GM23338 (cell line): ENCODE data around the gene NDRG3. TPM values are rescaled to one million over a fixed set of nuclear protein-coding genes. Genes with fewer than 3 reads are reported as not detected.

Source experiments
- ATAC-seq: fragments of 200-7000 bp; cut with Tn5 transposase; 3 replicates; pipeline ENCODE4 v1.9.1; 2020
- DNase-seq: peaks from one replicate; pipeline ENCODE4 v3.0.0-alpha.2; 2015; ENCODE audit warnings: low spot score
- H2AFZ ChIP-seq: fragments of 200-600 bp; sonication (generic); 2 replicates; pipeline ENCODE4 v1.8.0; 2016; ENCODE audit warnings: antibody characterized with exemption, mild to moderate bottlenecking, moderate library complexity
- H3F3A ChIP-seq: fragments of 200-600 bp; sonication (generic); replicated peaks from 2 replicates; pipeline ENCODE4 v1.8.0; 2017; ENCODE audit warnings: antibody characterized with exemption, mixed run types, low read depth
- H3K27ac ChIP-seq: fragments of 200-600 bp; sonication (generic); 2 replicates; pipeline ENCODE4 v1.6.1; 2016; ENCODE audit warnings: low read depth
- H3K27me3 ChIP-seq: fragments of 200-600 bp; sonication (generic); 2 replicates; pipeline ENCODE4 v1.8.0; 2016; ENCODE audit warnings: mild to moderate bottlenecking, mixed run types, moderate library complexity; ENCODE audit not compliant: insufficient read depth
- H3K36me3 ChIP-seq: fragments of 200-600 bp; sonication (generic); 2 replicates; pipeline ENCODE4 v1.8.0; 2016; ENCODE audit warnings: mild to moderate bottlenecking; ENCODE audit not compliant: insufficient read depth
- H3K4me1 ChIP-seq: fragments of 200-600 bp; sonication (generic); 2 replicates; pipeline ENCODE4 v1.8.0; 2016; ENCODE audit warnings: mild to moderate bottlenecking, moderate library complexity; ENCODE audit not compliant: insufficient read depth
- H3K4me2 ChIP-seq: fragments of 200-600 bp; sonication (generic); 2 replicates; pipeline ENCODE4 v1.7.1; 2017; ENCODE audit warnings: mixed run types
- H3K4me3 ChIP-seq: fragments of 200-600 bp; sonication (generic); 2 replicates; pipeline ENCODE4 v1.6.1; 2016; ENCODE audit warnings: mixed run types
- H3K79me2 ChIP-seq: fragments of 200-600 bp; sonication (generic); replicated peaks from 2 replicates; pipeline ENCODE4 v1.8.0; 2017; ENCODE audit warnings: mild to moderate bottlenecking; ENCODE audit not compliant: insufficient read depth
- H3K9me2 ChIP-seq: fragments of 200-600 bp; sonication (generic); 2 replicates; pipeline ENCODE4 v1.8.0; 2017; ENCODE audit not compliant: insufficient read depth
- H4K20me1 ChIP-seq: fragments of 200-600 bp; sonication (generic); replicated peaks from 2 replicates; pipeline ENCODE4 v1.8.0; 2017; ENCODE audit warnings: mild to moderate bottlenecking; ENCODE audit not compliant: insufficient read depth
- H3K27ac Mint-ChIP-seq: 2 replicates; pipeline ENCODE4 v1.8.0; 2020; ENCODE audit warnings: inconsistent platforms, mild to moderate bottlenecking, moderate library complexity, mixed read lengths
- H3K27me3 Mint-ChIP-seq: 3 replicates; pipeline ENCODE4 v1.8.0; 2022; ENCODE audit warnings: low read depth, mild to moderate bottlenecking, moderate library complexity, mixed read lengths, inconsistent platforms; ENCODE audit not compliant: insufficient read depth, poor library complexity
- H3K36me3 Mint-ChIP-seq: 3 replicates; pipeline ENCODE4 v1.8.0; 2021; ENCODE audit warnings: low read depth, mild to moderate bottlenecking, inconsistent platforms, moderate library complexity, mixed read lengths
- H3K4me1 Mint-ChIP-seq: 3 replicates; pipeline ENCODE4 v1.8.0; 2020; ENCODE audit warnings: mild to moderate bottlenecking, inconsistent platforms, mixed read lengths
- H3K4me3 Mint-ChIP-seq: 3 replicates; pipeline ENCODE4 v1.8.0; 2021; ENCODE audit warnings: moderate library complexity, mild to moderate bottlenecking, inconsistent platforms, mixed read lengths
- H3K9me3 Mint-ChIP-seq: 3 replicates; pipeline ENCODE4 v1.8.0; 2020; ENCODE audit warnings: moderate library complexity, mild to moderate bottlenecking, inconsistent platforms, mixed read lengths
- EZH2 ChIP-seq: fragments of 200-600 bp; sonication (generic); IDR thresholded peaks from one replicate; pipeline ENCODE4 v1.8.0; 2017; ENCODE audit warnings: antibody characterized with exemption, mild to moderate bottlenecking, low read depth; ENCODE audit not compliant: unreplicated experiment
- POLR2AphosphoS5 ChIP-seq: IDR thresholded peaks from 2 replicates; pipeline ENCODE4 v1.6.1; 2016; ENCODE audit warnings: antibody characterized with exemption, low read depth
- polyA plus RNA-seq: library from polyadenylated mRNA; unstranded; fragments of >200 nt; fragmentation: Nextera tagmentation; extraction: Ambion mirVana; gene quantifications from 2 replicates; pipeline ENCODE4 v1.2.1, GENCODE V29; 2016
- total RNA-seq: library from RNA; depleted of rRNA; stranded (reverse); fragments of >200 nt; shearing (Covaris generic); gene quantifications from 2 replicates; pipeline ENCODE4 v1.2.3, GENCODE V29; 2014
- TF ChIP-seq, protein P1 (sequence below): fragments of 250-450 bp; sonication (Bioruptor Pico); IDR thresholded peaks from 2 replicates; pipeline ENCODE4 v1.5.0; 2020; ENCODE audit warnings: mild to moderate bottlenecking, moderate library complexity

Gene NDRG3
- total and polyA plus RNA-seq, 2 experiments from 2014 or later, result 18.6 to 24.0 TPM

DNA sequence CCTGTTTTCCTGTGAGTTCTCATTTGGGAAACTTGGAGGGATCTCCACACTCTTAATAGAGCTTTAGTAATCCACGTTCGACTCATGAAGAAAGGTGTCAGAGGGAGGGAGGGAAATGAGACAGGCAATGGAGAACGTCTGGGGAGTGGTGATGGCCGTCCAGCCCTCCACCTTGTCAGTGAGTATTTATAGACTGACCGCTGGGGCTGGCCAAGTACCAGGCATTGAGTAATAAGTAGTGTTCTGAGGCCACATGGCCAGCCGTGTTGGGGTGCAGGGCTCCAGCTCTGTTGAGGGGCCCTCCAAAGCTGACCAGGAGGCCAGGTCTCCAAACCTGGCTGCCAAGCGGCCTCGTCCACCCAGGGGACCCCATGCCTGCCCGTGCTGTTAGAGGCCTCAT is 39.0 kb upstream of the NDRG3 start (continued):
- TF ChIP-seq, protein P1, sequence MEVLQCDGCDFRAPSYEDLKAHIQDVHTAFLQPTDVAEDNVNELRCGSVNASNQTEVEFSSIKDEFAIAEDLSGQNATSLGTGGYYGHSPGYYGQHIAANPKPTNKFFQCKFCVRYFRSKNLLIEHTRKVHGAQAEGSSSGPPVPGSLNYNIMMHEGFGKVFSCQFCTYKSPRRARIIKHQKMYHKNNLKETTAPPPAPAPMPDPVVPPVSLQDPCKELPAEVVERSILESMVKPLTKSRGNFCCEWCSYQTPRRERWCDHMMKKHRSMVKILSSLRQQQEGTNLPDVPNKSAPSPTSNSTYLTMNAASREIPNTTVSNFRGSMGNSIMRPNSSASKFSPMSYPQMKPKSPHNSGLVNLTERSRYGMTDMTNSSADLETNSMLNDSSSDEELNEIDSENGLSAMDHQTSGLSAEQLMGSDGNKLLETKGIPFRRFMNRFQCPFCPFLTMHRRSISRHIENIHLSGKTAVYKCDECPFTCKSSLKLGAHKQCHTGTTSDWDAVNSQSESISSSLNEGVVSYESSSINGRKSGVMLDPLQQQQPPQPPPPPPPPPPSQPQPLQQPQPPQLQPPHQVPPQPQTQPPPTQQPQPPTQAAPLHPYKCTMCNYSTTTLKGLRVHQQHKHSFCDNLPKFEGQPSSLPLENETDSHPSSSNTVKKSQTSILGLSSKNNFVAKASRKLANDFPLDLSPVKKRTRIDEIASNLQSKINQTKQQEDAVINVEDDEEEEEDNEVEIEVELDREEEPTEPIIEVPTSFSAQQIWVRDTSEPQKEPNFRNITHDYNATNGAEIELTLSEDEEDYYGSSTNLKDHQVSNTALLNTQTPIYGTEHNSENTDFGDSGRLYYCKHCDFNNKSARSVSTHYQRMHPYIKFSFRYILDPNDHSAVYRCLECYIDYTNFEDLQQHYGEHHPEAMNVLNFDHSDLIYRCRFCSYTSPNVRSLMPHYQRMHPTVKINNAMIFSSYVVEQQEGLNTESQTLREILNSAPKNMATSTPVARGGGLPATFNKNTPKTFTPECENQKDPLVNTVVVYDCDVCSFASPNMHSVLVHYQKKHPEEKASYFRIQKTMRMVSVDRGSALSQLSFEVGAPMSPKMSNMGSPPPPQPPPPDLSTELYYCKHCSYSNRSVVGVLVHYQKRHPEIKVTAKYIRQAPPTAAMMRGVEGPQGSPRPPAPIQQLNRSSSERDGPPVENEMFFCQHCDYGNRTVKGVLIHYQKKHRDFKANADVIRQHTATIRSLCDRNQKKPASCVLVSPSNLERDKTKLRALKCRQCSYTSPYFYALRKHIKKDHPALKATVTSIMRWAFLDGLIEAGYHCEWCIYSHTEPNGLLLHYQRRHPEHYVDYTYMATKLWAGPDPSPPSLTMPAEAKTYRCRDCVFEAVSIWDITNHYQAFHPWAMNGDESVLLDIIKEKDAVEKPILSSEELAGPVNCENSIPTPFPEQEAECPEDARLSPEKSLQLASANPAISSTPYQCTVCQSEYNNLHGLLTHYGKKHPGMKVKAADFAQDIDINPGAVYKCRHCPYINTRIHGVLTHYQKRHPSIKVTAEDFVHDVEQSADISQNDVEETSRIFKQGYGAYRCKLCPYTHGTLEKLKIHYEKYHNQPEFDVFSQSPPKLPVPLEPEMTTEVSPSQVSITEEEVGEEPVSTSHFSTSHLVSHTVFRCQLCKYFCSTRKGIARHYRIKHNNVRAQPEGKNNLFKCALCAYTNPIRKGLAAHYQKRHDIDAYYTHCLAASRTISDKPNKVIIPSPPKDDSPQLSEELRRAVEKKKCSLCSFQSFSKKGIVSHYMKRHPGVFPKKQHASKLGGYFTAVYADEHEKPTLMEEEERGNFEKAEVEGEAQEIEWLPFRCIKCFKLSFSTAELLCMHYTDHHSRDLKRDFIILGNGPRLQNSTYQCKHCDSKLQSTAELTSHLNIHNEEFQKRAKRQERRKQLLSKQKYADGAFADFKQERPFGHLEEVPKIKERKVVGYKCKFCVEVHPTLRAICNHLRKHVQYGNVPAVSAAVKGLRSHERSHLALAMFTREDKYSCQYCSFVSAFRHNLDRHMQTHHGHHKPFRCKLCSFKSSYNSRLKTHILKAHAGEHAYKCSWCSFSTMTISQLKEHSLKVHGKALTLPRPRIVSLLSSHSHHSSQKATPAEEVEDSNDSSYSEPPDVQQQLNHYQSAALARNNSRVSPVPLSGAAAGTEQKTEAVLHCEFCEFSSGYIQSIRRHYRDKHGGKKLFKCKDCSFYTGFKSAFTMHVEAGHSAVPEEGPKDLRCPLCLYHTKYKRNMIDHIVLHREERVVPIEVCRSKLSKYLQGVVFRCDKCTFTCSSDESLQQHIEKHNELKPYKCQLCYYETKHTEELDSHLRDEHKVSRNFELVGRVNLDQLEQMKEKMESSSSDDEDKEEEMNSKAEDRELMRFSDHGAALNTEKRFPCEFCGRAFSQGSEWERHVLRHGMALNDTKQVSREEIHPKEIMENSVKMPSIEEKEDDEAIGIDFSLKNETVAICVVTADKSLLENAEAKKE, result no peak

DNA sequence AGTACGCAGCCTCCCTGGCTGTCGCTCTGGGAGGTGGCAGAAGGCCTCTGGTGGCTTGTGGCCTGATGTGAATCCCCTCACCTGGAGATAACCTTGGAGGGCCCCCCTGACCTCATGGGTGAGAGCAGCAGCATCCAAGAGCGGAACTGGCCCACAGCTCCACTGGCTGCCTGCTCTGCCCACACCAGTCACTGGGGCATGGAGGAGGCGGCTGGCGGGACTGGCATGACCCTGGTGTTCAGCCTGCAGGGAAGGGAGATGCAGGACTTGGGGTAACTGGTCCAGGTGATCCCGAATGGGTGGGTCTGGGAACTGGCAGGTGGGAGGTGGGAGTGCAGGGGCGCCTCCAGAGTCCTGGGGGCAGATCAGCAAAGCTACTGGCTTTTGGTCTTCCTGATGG is 38.2 kb upstream of the NDRG3 start:
- H3K36me3 Mint-ChIP-seq, result peaks cover 31% of the 10 kb centered on the region
- peaks cover 5% of the 10 kb centered on the region for H3K27me3 Mint-ChIP-seq
- ATAC-seq (no peak), DNase-seq (no peak)
- no peak overlapping the region for H3K4me2 ChIP-seq
- no peaks in the 10 kb centered on the region for H3K36me3 ChIP-seq
- TF ChIP-seq, protein P1, result no peak
- TF ChIP-seq POLR2AphosphoS5, result no peak
- no peak for TF ChIP-seq EZH2
- no peaks in the 10 kb centered on the region for H3K9me2 ChIP-seq
- no peaks in the 10 kb centered on the region for H3K4me1 ChIP-seq
- H4K20me1 ChIP-seq, result no peaks in the 10 kb centered on the region; the same call in 1 of the 2 replicates
- H3K9me3 Mint-ChIP-seq, result no peaks in the 10 kb centered on the region; the same call in 2 of the 3 replicates
- H3F3A ChIP-seq, result peaks cover 4% of the 10 kb centered on the region; the same call in 1 of the 2 replicates
- H3K27me3 ChIP-seq, result no peaks in the 10 kb centered on the region
- no peak overlapping the region for H3K4me3 Mint-ChIP-seq
- H3K4me3 ChIP-seq, result no peak overlapping the region
- H3K27ac ChIP-seq, result no peak overlapping the region
- peaks cover 9% of the 10 kb centered on the region; the same call in 2 of the 3 replicates for H3K4me1 Mint-ChIP-seq
- no peaks in the 10 kb centered on the region for H3K79me2 ChIP-seq
- H3K27ac Mint-ChIP-seq, result no peak overlapping the region
- no peak overlapping the region for H2AFZ ChIP-seq
